Mesodermal cell (in vitro differentiated cells): Measurements from ENCODE around the gene CFHR1. TPM values are rescaled to one million over a fixed set of nuclear protein-coding genes. Genes with fewer than 3 reads are reported as not detected.
"Not testable (repeated sequence)": the region's sequence is repeated elsewhere in the genome, so short reads cannot be mapped to it uniquely, and the experiment has no call there.

Experiments
- H3K27ac ChIP-seq: 2 replicates; pipeline ENCODE4 v1.7.0; 2013; ENCODE audit warnings: mild to moderate bottlenecking, low read depth, low read length, moderate library complexity; ENCODE audit not compliant: severe bottlenecking
- H3K36me3 ChIP-seq: 2 replicates; pipeline ENCODE4 v1.7.1; 2013; ENCODE audit warnings: mild to moderate bottlenecking, low read length, moderate library complexity; ENCODE audit not compliant: control insufficient read depth, insufficient read depth
- H3K4me1 ChIP-seq: one replicate; pipeline ENCODE4 v1.7.1; 2013; ENCODE audit warnings: mild to moderate bottlenecking, low read length; ENCODE audit not compliant: insufficient read depth, control insufficient read depth, poor library complexity, severe bottlenecking
- H3K4me3 ChIP-seq: 2 replicates; pipeline ENCODE4 v1.7.0; 2013; ENCODE audit warnings: low read length, control low read depth, mild to moderate bottlenecking; ENCODE audit not compliant: insufficient read depth, poor library complexity, severe bottlenecking; ENCODE audit errors: extremely low read depth
- H3K9me3 ChIP-seq: 2 replicates; pipeline ENCODE4 v1.7.1; 2013; ENCODE audit warnings: mild to moderate bottlenecking, low read length, moderate library complexity; ENCODE audit not compliant: control insufficient read depth
- WGBS, 2 experiments: methylation state at CpG; one replicate each; pipeline ENCODE4 v1.1.5; 2013; ENCODE audit warnings: missing lambda C conversion rate in 2 of 2; ENCODE audit not compliant: insufficient coverage in 2 of 2; 5-methylcytosine and 5-hydroxymethylcytosine counted together
- polyA plus RNA-seq, 2 experiments: library from polyadenylated mRNA; stranded (reverse); fragments of 50-300 nt; gene quantifications; one replicate each; pipeline ENCODE4 v1.2.3, GENCODE V29; 2013

The CFHR1 gene
- 0.29 TPM for polyA plus RNA-seq (2013, experiment 1 of 2)
- not detected for polyA plus RNA-seq (2013, experiment 2 of 2)

DNA sequence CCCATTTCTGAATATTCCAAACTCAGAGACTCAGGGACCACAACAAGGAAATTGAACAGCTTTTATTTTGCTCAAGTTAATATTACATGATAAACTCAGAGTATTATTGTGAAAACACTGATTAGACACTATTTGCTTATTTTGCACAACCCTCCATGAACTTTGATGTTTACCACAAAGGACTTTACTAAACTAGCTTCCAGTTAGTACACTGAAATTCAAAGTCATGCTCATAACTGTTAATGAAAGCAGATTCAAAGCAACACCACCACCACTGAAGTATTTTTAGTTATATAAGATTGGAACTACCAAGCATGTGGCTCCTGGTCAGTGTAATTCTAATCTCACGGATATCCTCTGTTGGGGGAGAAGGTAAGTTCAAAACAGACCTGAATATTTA lies at the start of gene CFHR1:
CFHR1 (plus strand) TSS at position 201 of the 400 bp plus-strand sequence; CDS start at position 315, 114 bp downstream.
- H3K27ac ChIP-seq, H3K9me3 ChIP-seq, H3K4me1 ChIP-seq, H3K4me3 ChIP-seq, H3K36me3 ChIP-seq: not testable (repeated sequence)
- no CpG with 5 or more reads among the region's 1 CpG for WGBS, 2 experiments

DNA sequence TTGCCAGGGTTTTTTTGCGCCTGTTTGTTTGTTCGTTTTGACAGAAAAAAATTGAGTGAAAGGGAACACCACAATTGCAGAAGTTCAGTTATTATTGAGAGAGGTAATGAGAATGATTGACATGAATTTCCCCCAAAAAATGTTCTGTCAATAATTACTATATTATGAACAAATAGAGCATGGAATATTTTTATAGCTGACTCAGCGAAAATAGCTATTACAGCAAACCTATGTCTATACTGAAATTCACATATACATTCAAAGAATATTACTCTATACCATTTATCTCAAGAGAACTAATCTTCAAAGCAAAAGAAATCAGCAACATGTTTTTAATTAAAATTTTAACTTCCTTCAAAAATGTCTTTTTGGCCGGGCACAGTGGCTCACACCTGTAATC lies 49.7 kb upstream of the CFHR1 start:
- not testable (repeated sequence) for H3K36me3 ChIP-seq, H3K27ac ChIP-seq, H3K4me1 ChIP-seq, H3K4me3 ChIP-seq, H3K9me3 ChIP-seq
- 80 to 92% methylated on average over 1 to 2 of the region's 4 CpGs for WGBS, 2 experiments

DNA sequence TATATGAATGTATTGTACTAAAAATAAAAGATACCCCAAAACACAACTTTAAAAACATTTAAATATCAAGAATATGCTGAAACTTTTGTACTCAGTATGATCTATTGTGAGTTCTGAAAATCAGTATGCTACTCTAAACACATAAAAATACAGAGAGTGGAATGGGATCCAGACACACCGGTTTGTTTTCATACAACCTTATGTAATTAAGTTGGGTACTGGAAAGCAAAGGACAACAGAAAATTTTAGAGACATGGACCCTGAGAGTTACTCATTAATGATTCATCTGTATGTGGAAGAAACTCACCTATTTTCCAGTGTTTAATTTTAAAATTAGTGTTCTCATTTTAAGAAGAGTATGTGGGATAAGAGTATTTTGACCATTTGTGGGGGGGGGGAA lies 45.8 kb upstream of the CFHR1 start:
- WGBS, 2 experiments = no CpG with 5 or more reads among the region's 1 CpG
- H3K4me1 ChIP-seq = no peaks in the 10 kb centered on the region
- H3K27ac ChIP-seq = no peak overlapping the region
- H3K9me3 ChIP-seq = no peaks in the 10 kb centered on the region
- H3K4me3 ChIP-seq = no peak overlapping the region
- H3K36me3 ChIP-seq = no peaks in the 10 kb centered on the region

DNA sequence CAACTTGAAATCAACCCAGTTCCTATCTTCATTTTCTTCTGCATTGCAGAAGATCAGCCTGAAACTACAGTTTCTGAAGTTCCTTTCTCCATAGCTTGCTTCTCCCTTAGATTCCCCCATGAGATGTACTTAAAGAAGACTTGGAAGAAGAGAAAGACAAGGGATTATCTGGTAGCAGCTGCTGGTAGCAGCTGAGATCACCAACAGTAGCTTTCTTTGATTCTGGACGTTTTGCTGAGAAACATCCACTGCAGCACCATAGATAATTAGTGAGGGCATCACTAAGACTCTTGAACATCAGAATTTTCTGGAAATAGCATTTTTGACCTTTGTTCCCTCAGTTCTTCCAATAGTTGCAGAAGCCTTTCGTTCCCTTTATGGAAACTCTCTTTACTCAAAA lies 45.4 kb upstream of the CFHR1 start:
- H3K27ac ChIP-seq = no peak overlapping the region
- no peaks in the 10 kb centered on the region for H3K36me3 ChIP-seq
- 70 to 83% methylated on average over 1 of the region's 2 CpGs for WGBS, 2 experiments
- no peaks in the 10 kb centered on the region for H3K4me1 ChIP-seq
- H3K4me3 ChIP-seq = no peak overlapping the region
- no peaks in the 10 kb centered on the region for H3K9me3 ChIP-seq

GRCh38 chr1:196774603-196775002 lies 44.9 kb upstream of the CFHR1 start, which contains the start of gene CFHR3:
TSS of gene CFHR3 (plus strand) at chr1:196774840. CDS start at chr1:196774887, 47 bp downstream.
- Histone ChIP-seq H3K4me3 (no peak within 1 kb of the TSS), H3K4me1 (no peaks in the 10 kb centered on the region), H3K9me3 (no peaks in the 10 kb centered on the region), H3K27ac (no peak within 1 kb of the TSS), H3K36me3 (no peaks in the 10 kb centered on the region)

GRCh38 chr1:196777603-196778002 lies 41.9 kb upstream of the CFHR1 start:
- H3K27ac ChIP-seq = no peak overlapping the region
- no peaks in the 10 kb centered on the region for H3K9me3 ChIP-seq
- no peaks in the 10 kb centered on the region for H3K36me3 ChIP-seq
- 92 to 100% methylated on average over 4 to 9 of the region's 13 CpGs for WGBS, 2 experiments
- no peaks in the 10 kb centered on the region for H3K4me1 ChIP-seq
- H3K4me3 ChIP-seq = no peak overlapping the region

DNA sequence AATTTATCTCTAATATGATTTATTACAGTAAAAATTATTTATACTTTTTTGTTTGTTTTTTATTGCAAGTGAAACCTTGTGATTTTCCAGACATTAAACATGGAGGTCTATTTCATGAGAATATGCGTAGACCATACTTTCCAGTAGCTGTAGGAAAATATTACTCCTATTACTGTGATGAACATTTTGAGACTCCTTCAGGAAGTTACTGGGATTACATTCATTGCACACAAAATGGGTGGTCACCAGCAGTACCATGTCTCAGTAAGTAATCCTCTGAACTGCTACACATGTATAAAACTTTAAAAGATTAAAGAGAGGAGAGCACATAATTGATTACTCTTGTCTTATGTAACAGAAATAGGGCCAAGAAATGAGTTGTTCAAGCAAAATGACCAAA lies 40.4 kb upstream of the CFHR1 start:
- Histone ChIP-seq H3K9me3 (no peaks in the 10 kb centered on the region), H3K36me3 (no peaks in the 10 kb centered on the region), H3K4me3 (no peak overlapping the region), H3K27ac (no peak overlapping the region), H3K4me1 (no peaks in the 10 kb centered on the region)
- WGBS, 2 experiments = 67% methylated on average over 1 of the region's 1 CpG; no CpG with 5 or more reads in 1 of the 2 experiments

DNA sequence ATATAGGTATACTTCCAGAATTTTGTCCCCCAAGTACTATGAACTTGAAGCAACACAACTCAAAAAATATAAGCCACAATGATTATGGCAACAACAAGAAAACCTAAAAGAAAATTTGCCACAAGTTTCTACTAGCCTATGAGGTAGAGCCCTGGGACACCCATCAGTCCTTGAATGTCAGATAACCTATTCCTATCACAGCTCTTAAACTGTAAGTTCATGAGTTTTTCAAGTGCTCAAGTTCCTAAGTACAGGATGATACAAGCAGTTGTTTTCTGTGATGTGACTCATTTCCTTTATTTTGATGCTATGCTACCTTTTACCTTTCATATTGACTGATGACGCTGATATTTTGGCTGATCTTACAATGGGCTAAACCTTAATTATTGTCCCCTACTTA lies 28.3 kb upstream of the CFHR1 start:
- H3K36me3 ChIP-seq, H3K9me3 ChIP-seq, H3K4me3 ChIP-seq, H3K27ac ChIP-seq, H3K4me1 ChIP-seq: not testable (repeated sequence)
- WGBS, 2 experiments = no CpG with 5 or more reads among the region's 1 CpG

DNA sequence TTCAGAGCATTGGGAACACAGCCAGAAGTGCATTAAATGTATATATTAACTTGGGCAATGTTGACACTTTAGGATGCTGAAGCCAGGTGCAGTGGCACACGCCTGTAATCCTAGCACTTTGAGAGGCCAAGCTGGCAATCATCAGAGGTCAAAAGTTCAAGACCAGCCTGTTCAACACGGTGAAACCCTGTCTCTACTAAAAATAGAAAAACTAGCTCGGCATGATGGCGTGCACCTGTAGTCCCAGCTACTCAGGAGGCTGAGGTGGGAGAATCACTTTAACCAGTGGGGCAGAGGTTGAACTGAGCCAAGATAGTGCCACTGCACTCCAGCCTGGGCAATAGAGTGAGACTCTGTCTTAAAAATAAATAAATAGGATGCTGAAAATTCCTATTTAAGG lies 25.4 kb upstream of the CFHR1 start:
- not testable (repeated sequence) for H3K4me3 ChIP-seq, H3K36me3 ChIP-seq, H3K4me1 ChIP-seq, H3K9me3 ChIP-seq, H3K27ac ChIP-seq
- WGBS, 2 experiments = 79 to 82% methylated on average over 2 to 4 of the region's 4 CpGs

GRCh38 chr1:196797891-196798290 lies 21.6 kb upstream of the CFHR1 start:
- H3K36me3 ChIP-seq = no peaks in the 10 kb centered on the region
- no peak overlapping the region for H3K27ac ChIP-seq
- WGBS, 2 experiments = 80 to 100% methylated on average over 1 of the region's 2 CpGs

DNA sequence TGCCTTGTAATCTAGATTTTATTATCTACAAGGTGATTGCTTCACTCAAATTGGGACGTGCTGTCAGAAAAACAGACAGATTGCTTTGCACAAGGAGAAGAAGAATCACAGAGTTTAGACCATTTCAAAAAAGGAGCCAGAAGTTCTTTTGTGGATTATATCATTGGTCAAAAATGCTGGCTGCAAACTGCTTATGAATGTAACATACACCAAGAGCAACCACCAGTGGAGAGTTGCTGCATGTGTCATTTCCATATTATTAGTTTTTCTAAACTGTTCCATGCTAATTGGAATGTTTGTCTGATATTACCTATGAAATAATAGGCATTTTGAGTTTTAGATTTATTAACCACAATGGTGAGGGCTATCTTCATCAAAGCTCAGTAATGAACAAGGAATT lies 17.6 kb upstream of the CFHR1 start:
- H3K27ac ChIP-seq, H3K9me3 ChIP-seq, H3K4me1 ChIP-seq, H3K36me3 ChIP-seq, H3K4me3 ChIP-seq: not testable (repeated sequence)
- no CpG with 5 or more reads among the region's 1 CpG for WGBS, 2 experiments

More at GRCh38 chr1:196797891-196798290, 21.6 kb upstream of the CFHR1 start:
- Histone ChIP-seq H3K4me1 (no peaks in the 10 kb centered on the region), H3K9me3 (no peaks in the 10 kb centered on the region), H3K4me3 (no peak overlapping the region)
